Endothelial cell (in vitro differentiated cells): ENCODE data around the gene ZNF175. TPM values are rescaled to one million over a fixed set of nuclear protein-coding genes. Genes with fewer than 3 reads are reported as not detected.
"Not testable (repeated sequence)": the region's sequence is repeated elsewhere in the genome, so short reads cannot be mapped to it uniquely, and the experiment has no call there.

Experiments
- DNase-seq: peaks from one replicate; pipeline ENCODE4 v3.0.0; 2021; ENCODE audit warnings: low spot score
- H3K27ac Mint-ChIP-seq: one replicate; pipeline ENCODE4 v1.8.0; 2021; ENCODE audit warnings: mixed read lengths, inconsistent platforms; ENCODE audit not compliant: unreplicated experiment
- H3K27me3 Mint-ChIP-seq: one replicate; pipeline ENCODE4 v1.8.0; 2021; ENCODE audit warnings: mild to moderate bottlenecking, moderate library complexity, mixed read lengths, inconsistent platforms; ENCODE audit not compliant: unreplicated experiment
- H3K36me3 Mint-ChIP-seq: one replicate; pipeline ENCODE4 v1.8.0; 2021; ENCODE audit warnings: mild to moderate bottlenecking, low read depth, mixed read lengths, inconsistent platforms; ENCODE audit not compliant: unreplicated experiment
- H3K4me1 Mint-ChIP-seq: one replicate; pipeline ENCODE4 v1.8.0; 2021; ENCODE audit warnings: mild to moderate bottlenecking, mixed read lengths, inconsistent platforms; ENCODE audit not compliant: unreplicated experiment
- H3K4me3 Mint-ChIP-seq: one replicate; pipeline ENCODE4 v1.8.0; 2021; ENCODE audit warnings: mild to moderate bottlenecking, mixed read lengths, inconsistent platforms; ENCODE audit not compliant: unreplicated experiment
- H3K9me3 Mint-ChIP-seq: one replicate; pipeline ENCODE4 v1.8.0; 2021; ENCODE audit warnings: mixed read lengths, inconsistent platforms; ENCODE audit not compliant: unreplicated experiment
- total RNA-seq: library from RNA; stranded (reverse); fragmentation: NEBNext Ultra II Directional; extraction: Animal tissue kit (Norgen Biotek cat#: 25700); gene quantifications from one replicate; pipeline ENCODE4 v1.2.1, GENCODE V29; 2021; ENCODE audit not compliant: unreplicated experiment
- TF ChIP-seq, protein P1 (sequence below): fragments of 200-600 bp; sonication (generic); IDR thresholded peaks from one replicate; pipeline ENCODE4 v1.5.0; 2021; ENCODE audit warnings: antibody characterized with exemption; ENCODE audit not compliant: unreplicated experiment

Gene ZNF175
- total RNA-seq, 1 donor from 2014 or later = 18.3 TPM

DNA sequence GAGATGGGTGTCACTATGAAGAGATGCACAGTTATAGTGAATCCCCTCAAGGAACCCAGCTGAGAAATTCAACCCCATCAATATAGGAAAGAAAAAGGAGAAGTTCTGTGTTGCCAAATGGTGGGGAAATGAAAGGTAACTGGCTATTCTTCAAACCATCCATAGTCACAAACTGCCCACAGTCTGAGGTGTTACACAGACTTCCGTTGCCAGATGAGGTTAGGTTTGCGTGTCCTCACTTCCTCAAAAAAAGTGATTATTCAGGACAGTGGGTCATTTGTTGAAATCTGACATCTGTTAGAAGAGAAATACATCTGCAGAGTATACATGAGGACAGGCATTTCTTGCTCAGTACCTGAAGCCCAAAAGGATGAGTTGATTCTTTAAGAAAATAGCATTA, 50.1 kb downstream of the ZNF175 start:
- TF ChIP-seq, protein P1, sequence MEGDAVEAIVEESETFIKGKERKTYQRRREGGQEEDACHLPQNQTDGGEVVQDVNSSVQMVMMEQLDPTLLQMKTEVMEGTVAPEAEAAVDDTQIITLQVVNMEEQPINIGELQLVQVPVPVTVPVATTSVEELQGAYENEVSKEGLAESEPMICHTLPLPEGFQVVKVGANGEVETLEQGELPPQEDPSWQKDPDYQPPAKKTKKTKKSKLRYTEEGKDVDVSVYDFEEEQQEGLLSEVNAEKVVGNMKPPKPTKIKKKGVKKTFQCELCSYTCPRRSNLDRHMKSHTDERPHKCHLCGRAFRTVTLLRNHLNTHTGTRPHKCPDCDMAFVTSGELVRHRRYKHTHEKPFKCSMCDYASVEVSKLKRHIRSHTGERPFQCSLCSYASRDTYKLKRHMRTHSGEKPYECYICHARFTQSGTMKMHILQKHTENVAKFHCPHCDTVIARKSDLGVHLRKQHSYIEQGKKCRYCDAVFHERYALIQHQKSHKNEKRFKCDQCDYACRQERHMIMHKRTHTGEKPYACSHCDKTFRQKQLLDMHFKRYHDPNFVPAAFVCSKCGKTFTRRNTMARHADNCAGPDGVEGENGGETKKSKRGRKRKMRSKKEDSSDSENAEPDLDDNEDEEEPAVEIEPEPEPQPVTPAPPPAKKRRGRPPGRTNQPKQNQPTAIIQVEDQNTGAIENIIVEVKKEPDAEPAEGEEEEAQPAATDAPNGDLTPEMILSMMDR = no peak
- Mint-ChIP-seq H3K9me3 (peaks cover 5% of the 10 kb centered on the region), H3K4me3 (no peak overlapping the region), H3K36me3 (no peaks in the 10 kb centered on the region), H3K27ac (no peak overlapping the region), H3K27me3 (no peaks in the 10 kb centered on the region), H3K4me1 (no peaks in the 10 kb centered on the region)
- no peak for DNase-seq

DNA sequence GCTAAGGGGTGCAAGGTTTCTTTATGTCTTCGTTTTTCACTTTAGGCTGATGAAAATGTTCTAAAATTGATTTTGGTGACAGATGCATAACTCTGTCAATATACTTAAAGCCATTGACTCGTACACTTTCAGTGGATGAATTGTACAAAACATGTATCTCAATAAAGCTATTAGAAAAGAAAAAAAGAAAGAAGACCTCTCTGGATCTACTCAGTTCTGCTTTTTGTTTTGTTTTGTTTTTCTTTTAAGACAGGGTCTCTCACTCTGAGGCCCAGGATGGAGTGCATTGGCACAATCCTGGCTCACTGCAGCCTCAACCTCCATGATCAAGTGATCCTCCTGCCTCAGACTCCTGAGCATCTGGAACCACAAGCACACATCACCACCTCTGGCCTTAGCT, 55.6 kb downstream of the ZNF175 start:
- H3K36me3 Mint-ChIP-seq = peaks cover 6% of the 10 kb centered on the region
- no peak for DNase-seq
- H3K9me3 Mint-ChIP-seq = peaks cover 5% of the 10 kb centered on the region
- no peak overlapping the region for H3K4me3 Mint-ChIP-seq
- peaks cover 12% of the 10 kb centered on the region for H3K27me3 Mint-ChIP-seq
- H3K4me1 Mint-ChIP-seq = no peaks in the 10 kb centered on the region
- TF ChIP-seq, protein P1 = no peak
- no peak overlapping the region for H3K27ac Mint-ChIP-seq

DNA sequence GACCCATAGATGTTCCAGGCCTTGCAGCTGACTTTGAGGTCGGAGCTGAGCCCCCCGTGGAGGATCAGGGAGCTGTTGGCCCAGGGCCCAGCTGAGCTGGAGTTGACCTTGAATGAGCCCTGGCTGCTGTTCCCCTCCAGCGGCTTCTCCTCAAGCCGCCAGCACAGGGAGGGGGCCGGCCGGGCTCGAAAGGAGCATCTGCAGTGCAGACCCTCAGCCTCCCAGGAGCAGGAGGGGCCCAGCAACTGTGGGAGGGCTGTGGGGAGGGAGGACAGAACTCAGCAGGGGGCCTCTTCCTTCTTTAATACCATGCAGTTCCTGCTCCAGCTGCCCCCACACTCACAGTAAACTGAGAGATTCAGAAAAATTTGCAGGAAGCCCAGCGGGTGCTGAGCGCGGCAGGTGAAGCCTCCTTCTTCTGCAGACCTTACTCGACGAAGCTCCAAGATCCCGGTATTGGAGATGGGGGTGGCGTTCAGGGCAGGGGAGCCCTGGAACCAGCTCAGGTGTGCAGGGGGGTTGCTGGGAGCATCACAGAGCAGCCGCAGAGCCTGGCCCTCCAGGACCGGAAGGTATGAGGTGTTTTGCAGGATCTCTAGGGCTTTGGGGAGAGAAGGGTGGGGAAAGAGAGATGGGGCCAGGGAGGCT, 56.5 kb downstream of the ZNF175 start:
- peaks cover 12% of the 10 kb centered on the region for H3K27me3 Mint-ChIP-seq
- no peak overlapping the region for H3K27ac Mint-ChIP-seq
- TF ChIP-seq, protein P1 = no peak
- H3K4me3 Mint-ChIP-seq = no peak overlapping the region
- DNase-seq = no peak
- peaks cover 5% of the 10 kb centered on the region for H3K9me3 Mint-ChIP-seq
- H3K36me3 Mint-ChIP-seq = peaks cover 6% of the 10 kb centered on the region
- H3K4me1 Mint-ChIP-seq = no peaks in the 10 kb centered on the region

DNA sequence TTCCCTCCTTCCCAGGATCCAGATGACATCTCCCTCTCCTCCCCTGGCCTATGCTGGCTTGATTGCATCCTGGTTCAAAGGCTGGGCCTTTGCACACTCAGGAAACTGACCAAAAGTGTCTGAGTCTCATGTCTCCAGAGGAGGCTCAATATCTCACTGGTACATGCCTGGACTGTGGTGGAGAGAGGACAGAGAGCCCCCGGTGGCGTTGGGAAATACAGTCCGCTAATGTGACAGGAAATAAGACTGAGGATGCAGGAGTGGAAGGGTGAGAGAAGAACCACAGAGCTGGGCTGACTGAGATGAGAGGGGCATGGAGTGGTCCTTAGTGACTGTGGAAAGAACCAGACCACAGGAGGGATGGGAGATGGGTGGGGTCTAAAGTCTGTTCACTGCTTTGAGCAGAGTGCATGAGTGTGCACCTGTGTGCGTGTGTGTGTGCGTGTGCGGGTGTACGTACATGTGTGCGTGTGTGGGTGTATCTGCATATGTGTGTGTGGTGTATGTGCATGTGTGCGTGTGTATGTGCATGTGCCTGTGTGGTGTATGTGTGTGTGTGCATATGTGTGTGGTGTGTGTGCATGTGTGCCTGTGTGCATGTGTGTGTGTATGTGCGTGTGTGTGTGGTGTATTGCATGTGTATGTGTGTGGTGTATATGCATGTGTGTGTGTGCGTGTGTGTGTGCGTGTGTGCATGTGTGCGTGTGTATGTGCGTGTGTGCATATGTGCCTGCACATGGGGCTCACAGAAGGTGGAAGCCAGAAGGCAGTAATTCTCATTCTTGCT, 57.3 kb downstream of the ZNF175 start:
- no peak for DNase-seq
- Mint-ChIP-seq H3K4me3 (peak overlapping the region; percentile 31), H3K9me3 (peaks cover 5% of the 10 kb centered on the region), H3K4me1 (no peaks in the 10 kb centered on the region), H3K27ac (no peak overlapping the region), H3K36me3 (peaks cover 6% of the 10 kb centered on the region), H3K27me3 (peaks cover 12% of the 10 kb centered on the region)
- TF ChIP-seq, protein P1 = no peak

DNA sequence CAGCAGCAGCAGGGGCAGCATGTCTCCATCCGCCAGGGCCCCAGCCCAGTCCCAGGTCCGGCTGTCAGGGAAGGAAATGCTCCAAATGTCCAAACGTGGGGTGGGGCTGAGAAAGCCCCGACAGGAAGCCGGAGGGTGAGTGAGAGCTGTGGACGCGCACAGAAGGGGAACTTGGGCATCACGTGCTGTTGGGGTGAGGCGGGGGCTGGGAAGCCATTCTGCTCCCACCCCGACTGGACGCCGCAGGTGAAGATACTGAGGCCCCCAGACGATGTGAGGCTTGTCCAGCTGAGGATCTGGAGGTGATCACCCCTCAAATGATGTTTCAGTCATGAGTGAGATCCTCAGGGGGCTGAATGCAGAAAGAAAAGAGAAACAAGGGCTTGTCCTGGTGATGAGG, 59.2 kb downstream of the ZNF175 start, which contains the start of gene SIGLEC5:
Gene SIGLEC5, minus strand, starts transcription at position 87 of the 400 bp plus-strand sequence. Its CDS starts 66 bp downstream, at position 21.
- H3K27me3 Mint-ChIP-seq = peaks cover 12% of the 10 kb centered on the region
- not testable (repeated sequence) for H3K4me1 Mint-ChIP-seq

More for the DNA sequence above, 59.2 kb downstream of the ZNF175 start, which contains the start of gene SIGLEC5:
- not testable (repeated sequence) for DNase-seq, H3K36me3 Mint-ChIP-seq, H3K27ac Mint-ChIP-seq, H3K4me3 Mint-ChIP-seq, H3K9me3 Mint-ChIP-seq
